ENCODE data around the gene PIK3R5.

Gene PIK3R5

GRCh38 chr17:8961829-8962228 lies 3.7 kb downstream of the PIK3R5 start:
- Histone ChIP-seq H3K36me3 (peaks cover 0 to 58% (median 7%) of the 10 kb centered on the region in 11 experiments; a peak in 12 of 22 replicates), H3K27ac (no peak overlapping the region), H3K9me3 (replicated peaks in 1 of 11) (0 out of 22 replicates have a peak, but pooled peaks cover 0 to 5% (median 0%) of the 10 kb centered on the region in 11 experiments), H4K20me1 (peaks cover 21 to 78% (median 50%) of the 10 kb centered on the region in 11 experiments; a peak in 20 of 22 replicates), H3K4me1 (peaks cover 79 to 90% (median 84%) of the 10 kb centered on the region in 10 experiments), H3K9ac (no peak overlapping the region; a peak in 1 of 22 replicates), H3K4me3 (peak overlapping the region in 1 of 10 experiments; percentile 90; a peak in 1 of 20 replicates), H3K4me2 (peak overlapping the region; percentile 1 to 99 (median 62); a peak in 17 of 22 replicates), H3K27me3 (no peaks in the 10 kb centered on the region)
- no peak for TF ChIP-seq Cebpa-rat (IDR thresholded peaks at IDR 0.05)

GRCh38 chr17:8960325-8961140 lies 5.0 kb downstream of the PIK3R5 start:
- Histone ChIP-seq H4K20me1 (peaks cover 21 to 89% (median 50%) of the 10 kb centered on the region in 11 experiments; a peak in 20 of 22 replicates), H3K9ac (no peak overlapping the region), H3K27me3 (no peaks in the 10 kb centered on the region), H3K4me2 (peak overlapping the region; percentile 18 to 99 (median 62); a peak in 20 of 22 replicates), H3K27ac (no peak overlapping the region), H3K9me3 (replicated peaks in 1 of 11) (0 out of 22 replicates have a peak, but pooled peaks cover 0 to 4% (median 0%) of the 10 kb centered on the region in 11 experiments), H3K36me3 (peaks cover 0 to 62% (median 7%) of the 10 kb centered on the region in 11 experiments; a peak in 12 of 22 replicates), H3K4me1 (peaks cover 79 to 95% (median 89%) of the 10 kb centered on the region in 10 experiments), H3K4me3 (peak overlapping the region in 2 of 10 experiments; percentile 9 to 90; a peak in 2 of 20 replicates)
- TF ChIP-seq Cebpa-rat (IDR thresholded peaks at IDR 0.05) = no peak

GRCh38 chr17:8959312-8959918 lies 6.1 kb downstream of the PIK3R5 start:
- H4K20me1 ChIP-seq = peaks cover 21 to 93% (median 49%) of the 10 kb centered on the region in 11 experiments; a peak in 20 of 22 replicates
- peak overlapping the region; percentile 61 to 99 (median 96) for H3K4me2 ChIP-seq
- H3K27me3 ChIP-seq = no peaks in the 10 kb centered on the region
- TF ChIP-seq Cebpa-rat (IDR thresholded peaks at IDR 0.05) = no peak
- H3K4me1 ChIP-seq = peaks cover 80 to 100% (median 96%) of the 10 kb centered on the region in 10 experiments
- H3K4me3 ChIP-seq = peak overlapping the region in 1 of 10 experiments; percentile 4; a peak in 1 of 20 replicates
- no peak overlapping the region for H3K9ac ChIP-seq
- 0 out of 22 replicates have a peak, but pooled peaks cover 0 to 4% (median 0%) of the 10 kb centered on the region in 11 experiments for H3K9me3 ChIP-seq (replicated peaks in 1 of 11)
- H3K36me3 ChIP-seq = peaks cover 0 to 62% (median 7%) of the 10 kb centered on the region in 11 experiments; a peak in 12 of 22 replicates
- peak overlapping the region in 1 of 11 experiments; percentile 14; a peak in 1 of 22 replicates for H3K27ac ChIP-seq

- no peak for TF ChIP-seq Cebpa-rat (IDR thresholded peaks at IDR 0.05)
- Histone ChIP-seq H3K9ac (no peak overlapping the region), H3K4me3 (no peak overlapping the region), H3K9me3 (replicated peaks in 1 of 11) (peaks cover 0 to 7% (median 0%) of the 10 kb centered on the region in 11 experiments; a peak in 4 of 22 replicates), H3K27me3 (no peaks in the 10 kb centered on the region), H4K20me1 (peaks cover 9 to 76% (median 33%) of the 10 kb centered on the region in 11 experiments; a peak in 20 of 22 replicates), H3K4me1 (peaks cover 77 to 100% (median 96%) of the 10 kb centered on the region in 10 experiments), H3K36me3 (peaks cover 0 to 69% (median 7%) of the 10 kb centered on the region in 11 experiments; a peak in 12 of 22 replicates), H3K27ac (peak overlapping the region in 2 of 11 experiments; percentile 91 to 92; a peak in 3 of 22 replicates), H3K4me2 (peak overlapping the region in 10 of 11 experiments; percentile 61 to 99 (median 96); a peak in 18 of 22 replicates)
Observed at GRCh38 chr17:8957721-8958120, 7.8 kb downstream of the PIK3R5 start.

- H3K36me3 ChIP-seq = peaks cover 0 to 70% (median 6%) of the 10 kb centered on the region in 11 experiments; a peak in 12 of 22 replicates
- no peak for TF ChIP-seq Cebpa-rat (IDR thresholded peaks at IDR 0.05)
- peaks cover 67 to 100% (median 86%) of the 10 kb centered on the region in 10 experiments for H3K4me1 ChIP-seq
- peaks cover 0 to 19% (median 7%) of the 10 kb centered on the region in 11 experiments; a peak in 14 of 22 replicates for H3K9me3 ChIP-seq (replicated peaks in 1 of 11)
- H3K4me2 ChIP-seq = peak overlapping the region in 10 of 11 experiments; percentile 76 to 99 (median 96); a peak in 20 of 22 replicates
- H3K4me3 ChIP-seq = peak overlapping the region in 3 of 10 experiments; percentile 22 to 42 (median 22); a peak in 4 of 20 replicates
- H3K27ac ChIP-seq = peak overlapping the region in 10 of 11 experiments; percentile 18 to 94 (median 80); a peak in 18 of 22 replicates
- H3K27me3 ChIP-seq = no peaks in the 10 kb centered on the region
- peak overlapping the region in 7 of 11 experiments; percentile 14 to 72 (median 60); a peak in 9 of 22 replicates for H3K9ac ChIP-seq
- peaks cover 7 to 68% (median 25%) of the 10 kb centered on the region in 11 experiments; a peak in 18 of 22 replicates for H4K20me1 ChIP-seq
Observed at GRCh38 chr17:8956465-8956902, 9.0 kb downstream of the PIK3R5 start.

GRCh38 chr17:8955021-8955959 lies 10.2 kb downstream of the PIK3R5 start:
- Histone ChIP-seq H3K27me3 (no peaks in the 10 kb centered on the region), H3K36me3 (peaks cover 0 to 71% (median 6%) of the 10 kb centered on the region in 11 experiments; a peak in 12 of 22 replicates), H4K20me1 (peaks cover 7 to 67% (median 15%) of the 10 kb centered on the region in 11 experiments; a peak in 15 of 22 replicates), H3K4me2 (peak overlapping the region; percentile 72 to 99 (median 96)), H3K4me1 (peaks cover 59 to 99% (median 76%) of the 10 kb centered on the region in 10 experiments), H3K9me3 (replicated peaks in 1 of 11) (peaks cover 0 to 31% (median 8%) of the 10 kb centered on the region in 11 experiments; a peak in 14 of 22 replicates), H3K9ac (peak overlapping the region; percentile 42 to 80 (median 67); a peak in 20 of 22 replicates), H3K27ac (peak overlapping the region; percentile 26 to 94 (median 80)), H3K4me3 (peak overlapping the region in 7 of 10 experiments; percentile 12 to 59 (median 27); a peak in 11 of 20 replicates)
- TF ChIP-seq Cebpa-rat (IDR thresholded peaks at IDR 0.05) = peak in 5 of 11 experiments; percentile 14 to 67 (median 58); a peak in 7 of 22 replicates

GRCh38 chr17:8954339-8954738 lies 11.2 kb downstream of the PIK3R5 start:
- Histone ChIP-seq H3K9ac (peak overlapping the region; percentile 42 to 80 (median 67); a peak in 20 of 22 replicates), H4K20me1 (peaks cover 0 to 67% (median 6%) of the 10 kb centered on the region in 11 experiments; a peak in 11 of 22 replicates), H3K4me1 (peaks cover 53 to 99% (median 69%) of the 10 kb centered on the region in 10 experiments), H3K36me3 (peaks cover 0 to 69% (median 4%) of the 10 kb centered on the region in 11 experiments; a peak in 12 of 22 replicates), H3K4me3 (peak overlapping the region in 7 of 10 experiments; percentile 3 to 59 (median 29); a peak in 12 of 20 replicates), H3K4me2 (peak overlapping the region; percentile 72 to 99 (median 96)), H3K27ac (peak overlapping the region; percentile 55 to 94 (median 80)), H3K9me3 (replicated peaks in 1 of 11) (peaks cover 0 to 31% (median 8%) of the 10 kb centered on the region in 11 experiments; a peak in 14 of 22 replicates), H3K27me3 (no peaks in the 10 kb centered on the region)
- TF ChIP-seq Cebpa-rat (IDR thresholded peaks at IDR 0.05) = peak in 10 of 11 experiments; percentile 29 to 97 (median 96); a peak in 19 of 22 replicates

All from BLaER1 treated with 17β-estradiol and CSF1 and Interleukin-3, amounts not matched to agents 10 nM and 100 nM (cell line).